PC-9 (cell line): ENCODE results near the gene CYBC1.

ENCODE experiments used
- CTCF ChIP-seq: fragments of 200-600 bp; sonication (generic); conservative IDR thresholded peaks from 2 replicates; pipeline ENCODE4 v1.6.1; 2017; ENCODE audit warnings: mixed run types, antibody characterized with exemption, mild to moderate bottlenecking, moderate library complexity
- EZH2 ChIP-seq: fragments of 200-600 bp; sonication (generic); IDR thresholded peaks from 2 replicates; pipeline ENCODE4 v1.8.0; 2017; ENCODE audit warnings: antibody characterized with exemption, low read depth

GRCh38 chr17:82434216-82434565, 16.4 kb downstream of the CYBC1 start:
- TF ChIP-seq CTCF (no peak), EZH2 (no peak)
